Body of pancreas (tissue), 4 donors: ENCODE data around the gene SETD1B.

Experiments used
- CTCF ChIP-seq, 7 experiments: fragments of 450-650 bp in 4 of 7; fragments of 200-600 bp in 3 of 7; sonication (generic) in 3 of 7; IDR thresholded peaks; one replicate each; pipeline ENCODE4 v1.5.1; 2016 to 2019; ENCODE audit warnings: antibody characterized with exemption in 7 of 7
- POLR2A ChIP-seq, 3 donors: fragments of 450-650 bp; IDR thresholded peaks; one replicate each; pipeline ENCODE4 v1.6.1; 2016; ENCODE audit warnings: antibody characterized with exemption in 3 of 3, mild to moderate bottlenecking in 2 of 3

- TF ChIP-seq CTCF (IDR thresholded peaks at IDR 0.05): no peak
- TF ChIP-seq POLR2A (IDR thresholded peaks at IDR 0.05): no peak
Observed at GRCh38 chr12:121770388-121770787, 33.4 kb upstream of the SETD1B start.
